GM23338 (cell line): ENCODE data around the gene HERPUD1. TPM values are rescaled to one million over a fixed set of nuclear protein-coding genes. Genes with fewer than 3 reads are reported as not detected.

Source experiments
- ATAC-seq: fragments of 200-7000 bp; cut with Tn5 transposase; 3 replicates; pipeline ENCODE4 v1.9.1; 2020
- DNase-seq: peaks from one replicate; pipeline ENCODE4 v3.0.0-alpha.2; 2015; ENCODE audit warnings: low spot score
- H2AFZ ChIP-seq: fragments of 200-600 bp; sonication (generic); 2 replicates; pipeline ENCODE4 v1.8.0; 2016; ENCODE audit warnings: antibody characterized with exemption, mild to moderate bottlenecking, moderate library complexity
- H3F3A ChIP-seq: fragments of 200-600 bp; sonication (generic); replicated peaks from 2 replicates; pipeline ENCODE4 v1.8.0; 2017; ENCODE audit warnings: antibody characterized with exemption, mixed run types, low read depth
- H3K27ac ChIP-seq: fragments of 200-600 bp; sonication (generic); 2 replicates; pipeline ENCODE4 v1.6.1; 2016; ENCODE audit warnings: low read depth
- H3K27me3 ChIP-seq: fragments of 200-600 bp; sonication (generic); 2 replicates; pipeline ENCODE4 v1.8.0; 2016; ENCODE audit warnings: mild to moderate bottlenecking, mixed run types, moderate library complexity; ENCODE audit not compliant: insufficient read depth
- H3K36me3 ChIP-seq: fragments of 200-600 bp; sonication (generic); 2 replicates; pipeline ENCODE4 v1.8.0; 2016; ENCODE audit warnings: mild to moderate bottlenecking; ENCODE audit not compliant: insufficient read depth
- H3K4me1 ChIP-seq: fragments of 200-600 bp; sonication (generic); 2 replicates; pipeline ENCODE4 v1.8.0; 2016; ENCODE audit warnings: mild to moderate bottlenecking, moderate library complexity; ENCODE audit not compliant: insufficient read depth
- H3K4me2 ChIP-seq: fragments of 200-600 bp; sonication (generic); 2 replicates; pipeline ENCODE4 v1.7.1; 2017; ENCODE audit warnings: mixed run types
- H3K4me3 ChIP-seq: fragments of 200-600 bp; sonication (generic); 2 replicates; pipeline ENCODE4 v1.6.1; 2016; ENCODE audit warnings: mixed run types
- H3K79me2 ChIP-seq: fragments of 200-600 bp; sonication (generic); replicated peaks from 2 replicates; pipeline ENCODE4 v1.8.0; 2017; ENCODE audit warnings: mild to moderate bottlenecking; ENCODE audit not compliant: insufficient read depth
- H3K9me2 ChIP-seq: fragments of 200-600 bp; sonication (generic); 2 replicates; pipeline ENCODE4 v1.8.0; 2017; ENCODE audit not compliant: insufficient read depth
- H4K20me1 ChIP-seq: fragments of 200-600 bp; sonication (generic); replicated peaks from 2 replicates; pipeline ENCODE4 v1.8.0; 2017; ENCODE audit warnings: mild to moderate bottlenecking; ENCODE audit not compliant: insufficient read depth
- H3K27ac Mint-ChIP-seq: 2 replicates; pipeline ENCODE4 v1.8.0; 2020; ENCODE audit warnings: inconsistent platforms, mild to moderate bottlenecking, moderate library complexity, mixed read lengths
- H3K27me3 Mint-ChIP-seq: 3 replicates; pipeline ENCODE4 v1.8.0; 2022; ENCODE audit warnings: low read depth, mild to moderate bottlenecking, moderate library complexity, mixed read lengths, inconsistent platforms; ENCODE audit not compliant: insufficient read depth, poor library complexity
- H3K36me3 Mint-ChIP-seq: 3 replicates; pipeline ENCODE4 v1.8.0; 2021; ENCODE audit warnings: low read depth, mild to moderate bottlenecking, inconsistent platforms, moderate library complexity, mixed read lengths
- H3K4me1 Mint-ChIP-seq: 3 replicates; pipeline ENCODE4 v1.8.0; 2020; ENCODE audit warnings: mild to moderate bottlenecking, inconsistent platforms, mixed read lengths
- H3K4me3 Mint-ChIP-seq: 3 replicates; pipeline ENCODE4 v1.8.0; 2021; ENCODE audit warnings: moderate library complexity, mild to moderate bottlenecking, inconsistent platforms, mixed read lengths
- H3K9me3 Mint-ChIP-seq: 3 replicates; pipeline ENCODE4 v1.8.0; 2020; ENCODE audit warnings: moderate library complexity, mild to moderate bottlenecking, inconsistent platforms, mixed read lengths
- CREB1 ChIP-seq: fragments of 250-450 bp; sonication (Bioruptor Pico); IDR thresholded peaks from 2 replicates; pipeline ENCODE4 v1.5.0; 2020; ENCODE audit warnings: low read depth, mild to moderate bottlenecking, moderate library complexity
- EZH2phosphoT487 ChIP-seq: fragments of 200-600 bp; sonication (generic); IDR thresholded peaks from one replicate; pipeline ENCODE4 v1.8.1; 2018; ENCODE audit warnings: antibody characterized with exemption; ENCODE audit not compliant: unreplicated experiment
- JUNB ChIP-seq: IDR thresholded peaks from one replicate; pipeline ENCODE4 v1.6.1; 2016; ENCODE audit warnings: antibody characterized with exemption; ENCODE audit not compliant: unreplicated experiment
- NANOG ChIP-seq: IDR thresholded peaks from 2 replicates; pipeline ENCODE4 v1.6.1; 2016; ENCODE audit warnings: antibody characterized with exemption, borderline replicate concordance
- POLR2AphosphoS5 ChIP-seq: IDR thresholded peaks from 2 replicates; pipeline ENCODE4 v1.6.1; 2016; ENCODE audit warnings: antibody characterized with exemption, low read depth
- polyA plus RNA-seq: library from polyadenylated mRNA; unstranded; fragments of >200 nt; fragmentation: Nextera tagmentation; extraction: Ambion mirVana; gene quantifications from 2 replicates; pipeline ENCODE4 v1.2.1, GENCODE V29; 2016
- total RNA-seq: library from RNA; depleted of rRNA; stranded (reverse); fragments of >200 nt; shearing (Covaris generic); gene quantifications from 2 replicates; pipeline ENCODE4 v1.2.3, GENCODE V29; 2014
- TF ChIP-seq, protein P1 (sequence below), 2 experiments: fragments of 200-600 bp in 1 of 2; sonication (generic) in 1 of 2; conservative IDR thresholded peaks; 2 replicates each; pipeline versions ENCODE4 v1.5.1 to v1.6.1; 2016 to 2017; ENCODE audit warnings: antibody characterized with exemption in 2 of 2, low read depth in 2 of 2, mild to moderate bottlenecking in 2 of 2, moderate library complexity in 1 of 2
- TF ChIP-seq, protein P2 (sequence below): IDR thresholded peaks from one replicate; pipeline ENCODE4 v1.6.1; 2018; ENCODE audit warnings: antibody characterized with exemption; ENCODE audit not compliant: unreplicated experiment
- TF ChIP-seq, protein P3 (sequence below): fragments of 250-450 bp; sonication (Bioruptor Pico); IDR thresholded peaks from 2 replicates; pipeline ENCODE4 v1.5.0; 2020; ENCODE audit warnings: mild to moderate bottlenecking, moderate library complexity

The HERPUD1 gene
- total and polyA plus RNA-seq, 2 experiments from 2014 or later = 41.1 to 44.1 TPM

DNA sequence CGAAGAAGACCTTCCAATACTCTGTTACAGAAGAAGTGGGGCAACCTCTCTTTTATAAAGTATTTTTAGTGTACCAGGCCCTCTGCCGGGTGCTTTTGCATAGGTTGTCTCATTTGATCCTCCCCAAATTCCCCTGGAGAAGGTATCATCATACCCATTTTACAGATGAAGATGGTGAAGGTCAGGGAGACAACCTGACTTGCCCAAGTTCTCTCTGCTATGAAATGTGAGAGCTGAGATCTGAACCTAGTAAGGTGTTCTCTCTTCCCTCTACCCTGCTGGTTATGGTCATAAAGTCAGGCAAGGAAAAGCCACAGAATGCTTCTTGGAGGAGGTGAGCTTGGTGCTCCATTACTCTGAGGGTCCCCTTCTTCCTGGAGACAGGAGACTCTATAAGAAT lies 28.1 kb upstream of the HERPUD1 start:
- H3K27ac ChIP-seq = no peak overlapping the region
- H2AFZ ChIP-seq = no peak overlapping the region
- no peaks in the 10 kb centered on the region for H3K36me3 ChIP-seq
- H3K4me3 Mint-ChIP-seq = no peak overlapping the region
- DNase-seq (no peak), ATAC-seq (no peak)
- H3F3A ChIP-seq = no peaks in the 10 kb centered on the region
- TF ChIP-seq, protein P1, sequence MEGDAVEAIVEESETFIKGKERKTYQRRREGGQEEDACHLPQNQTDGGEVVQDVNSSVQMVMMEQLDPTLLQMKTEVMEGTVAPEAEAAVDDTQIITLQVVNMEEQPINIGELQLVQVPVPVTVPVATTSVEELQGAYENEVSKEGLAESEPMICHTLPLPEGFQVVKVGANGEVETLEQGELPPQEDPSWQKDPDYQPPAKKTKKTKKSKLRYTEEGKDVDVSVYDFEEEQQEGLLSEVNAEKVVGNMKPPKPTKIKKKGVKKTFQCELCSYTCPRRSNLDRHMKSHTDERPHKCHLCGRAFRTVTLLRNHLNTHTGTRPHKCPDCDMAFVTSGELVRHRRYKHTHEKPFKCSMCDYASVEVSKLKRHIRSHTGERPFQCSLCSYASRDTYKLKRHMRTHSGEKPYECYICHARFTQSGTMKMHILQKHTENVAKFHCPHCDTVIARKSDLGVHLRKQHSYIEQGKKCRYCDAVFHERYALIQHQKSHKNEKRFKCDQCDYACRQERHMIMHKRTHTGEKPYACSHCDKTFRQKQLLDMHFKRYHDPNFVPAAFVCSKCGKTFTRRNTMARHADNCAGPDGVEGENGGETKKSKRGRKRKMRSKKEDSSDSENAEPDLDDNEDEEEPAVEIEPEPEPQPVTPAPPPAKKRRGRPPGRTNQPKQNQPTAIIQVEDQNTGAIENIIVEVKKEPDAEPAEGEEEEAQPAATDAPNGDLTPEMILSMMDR (conservative IDR thresholded peaks at IDR 0.05; ENCODE audit: low read depth in 2 of 2) = no peak
- 0 out of 2 replicates have a peak, but pooled peaks cover 6% of the 10 kb centered on the region for H3K9me2 ChIP-seq
- no peak overlapping the region for H3K27ac Mint-ChIP-seq
- no peaks in the 10 kb centered on the region for H4K20me1 ChIP-seq
- H3K4me3 ChIP-seq = no peak overlapping the region
- no peaks in the 10 kb centered on the region for H3K27me3 ChIP-seq
- H3K9me3 Mint-ChIP-seq = peaks cover 7% of the 10 kb centered on the region; the same call in 2 of the 3 replicates
- H3K79me2 ChIP-seq = no peaks in the 10 kb centered on the region
- no peak overlapping the region for H3K4me2 ChIP-seq
- H3K27me3 Mint-ChIP-seq = peaks cover 5% of the 10 kb centered on the region
- peaks cover 4% of the 10 kb centered on the region for H3K4me1 Mint-ChIP-seq
- no peaks in the 10 kb centered on the region for H3K4me1 ChIP-seq
- no peaks in the 10 kb centered on the region for H3K36me3 Mint-ChIP-seq

DNA sequence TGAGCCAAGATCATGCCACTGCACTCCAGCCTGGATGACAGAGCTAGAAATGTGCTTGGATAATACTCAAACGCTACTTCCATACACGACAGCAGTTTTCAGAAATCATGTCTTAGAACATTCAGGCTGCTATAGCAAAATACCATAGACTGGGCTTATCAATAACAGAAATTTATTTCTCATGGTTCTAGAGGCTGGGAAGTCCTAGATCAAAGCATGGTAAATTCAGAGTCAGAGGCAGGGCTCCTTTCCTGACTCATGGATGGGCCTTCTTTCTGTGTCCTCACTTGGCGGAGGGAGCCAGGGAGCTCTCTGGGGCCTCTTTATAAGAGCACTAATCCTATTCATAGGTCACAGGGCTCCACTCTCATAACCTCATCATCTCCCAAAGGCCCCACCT lies 24.5 kb upstream of the HERPUD1 start:
- H3K4me3 Mint-ChIP-seq = no peak overlapping the region
- H3K27ac Mint-ChIP-seq = no peak overlapping the region
- H3K27me3 ChIP-seq = no peaks in the 10 kb centered on the region
- H3K36me3 ChIP-seq = no peaks in the 10 kb centered on the region
- H3F3A ChIP-seq = no peaks in the 10 kb centered on the region
- H3K4me2 ChIP-seq = no peak overlapping the region
- H3K9me2 ChIP-seq = 0 out of 2 replicates have a peak, but pooled peaks cover 6% of the 10 kb centered on the region
- ATAC-seq (no peak), DNase-seq (no peak)
- H3K9me3 Mint-ChIP-seq = peaks cover 7% of the 10 kb centered on the region; the same call in 2 of the 3 replicates
- no peak overlapping the region for H3K27ac ChIP-seq
- no peaks in the 10 kb centered on the region for H3K36me3 Mint-ChIP-seq
- peaks cover 2% of the 10 kb centered on the region for H3K27me3 Mint-ChIP-seq
- H4K20me1 ChIP-seq = no peaks in the 10 kb centered on the region
- no peak overlapping the region for H2AFZ ChIP-seq
- H3K4me1 Mint-ChIP-seq = peaks cover 33% of the 10 kb centered on the region
- H3K4me3 ChIP-seq = no peak overlapping the region
- peaks cover 19% of the 10 kb centered on the region for H3K4me1 ChIP-seq
- no peaks in the 10 kb centered on the region for H3K79me2 ChIP-seq
- TF ChIP-seq CREB1 (no peak), EZH2phosphoT487 (no peak), POLR2AphosphoS5 (no peak), JUNB (no peak), NANOG (no peak)
- TF ChIP-seq, protein P2, sequence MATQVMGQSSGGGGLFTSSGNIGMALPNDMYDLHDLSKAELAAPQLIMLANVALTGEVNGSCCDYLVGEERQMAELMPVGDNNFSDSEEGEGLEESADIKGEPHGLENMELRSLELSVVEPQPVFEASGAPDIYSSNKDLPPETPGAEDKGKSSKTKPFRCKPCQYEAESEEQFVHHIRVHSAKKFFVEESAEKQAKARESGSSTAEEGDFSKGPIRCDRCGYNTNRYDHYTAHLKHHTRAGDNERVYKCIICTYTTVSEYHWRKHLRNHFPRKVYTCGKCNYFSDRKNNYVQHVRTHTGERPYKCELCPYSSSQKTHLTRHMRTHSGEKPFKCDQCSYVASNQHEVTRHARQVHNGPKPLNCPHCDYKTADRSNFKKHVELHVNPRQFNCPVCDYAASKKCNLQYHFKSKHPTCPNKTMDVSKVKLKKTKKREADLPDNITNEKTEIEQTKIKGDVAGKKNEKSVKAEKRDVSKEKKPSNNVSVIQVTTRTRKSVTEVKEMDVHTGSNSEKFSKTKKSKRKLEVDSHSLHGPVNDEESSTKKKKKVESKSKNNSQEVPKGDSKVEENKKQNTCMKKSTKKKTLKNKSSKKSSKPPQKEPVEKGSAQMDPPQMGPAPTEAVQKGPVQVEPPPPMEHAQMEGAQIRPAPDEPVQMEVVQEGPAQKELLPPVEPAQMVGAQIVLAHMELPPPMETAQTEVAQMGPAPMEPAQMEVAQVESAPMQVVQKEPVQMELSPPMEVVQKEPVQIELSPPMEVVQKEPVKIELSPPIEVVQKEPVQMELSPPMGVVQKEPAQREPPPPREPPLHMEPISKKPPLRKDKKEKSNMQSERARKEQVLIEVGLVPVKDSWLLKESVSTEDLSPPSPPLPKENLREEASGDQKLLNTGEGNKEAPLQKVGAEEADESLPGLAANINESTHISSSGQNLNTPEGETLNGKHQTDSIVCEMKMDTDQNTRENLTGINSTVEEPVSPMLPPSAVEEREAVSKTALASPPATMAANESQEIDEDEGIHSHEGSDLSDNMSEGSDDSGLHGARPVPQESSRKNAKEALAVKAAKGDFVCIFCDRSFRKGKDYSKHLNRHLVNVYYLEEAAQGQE = no peak
- TF ChIP-seq, protein P3, sequence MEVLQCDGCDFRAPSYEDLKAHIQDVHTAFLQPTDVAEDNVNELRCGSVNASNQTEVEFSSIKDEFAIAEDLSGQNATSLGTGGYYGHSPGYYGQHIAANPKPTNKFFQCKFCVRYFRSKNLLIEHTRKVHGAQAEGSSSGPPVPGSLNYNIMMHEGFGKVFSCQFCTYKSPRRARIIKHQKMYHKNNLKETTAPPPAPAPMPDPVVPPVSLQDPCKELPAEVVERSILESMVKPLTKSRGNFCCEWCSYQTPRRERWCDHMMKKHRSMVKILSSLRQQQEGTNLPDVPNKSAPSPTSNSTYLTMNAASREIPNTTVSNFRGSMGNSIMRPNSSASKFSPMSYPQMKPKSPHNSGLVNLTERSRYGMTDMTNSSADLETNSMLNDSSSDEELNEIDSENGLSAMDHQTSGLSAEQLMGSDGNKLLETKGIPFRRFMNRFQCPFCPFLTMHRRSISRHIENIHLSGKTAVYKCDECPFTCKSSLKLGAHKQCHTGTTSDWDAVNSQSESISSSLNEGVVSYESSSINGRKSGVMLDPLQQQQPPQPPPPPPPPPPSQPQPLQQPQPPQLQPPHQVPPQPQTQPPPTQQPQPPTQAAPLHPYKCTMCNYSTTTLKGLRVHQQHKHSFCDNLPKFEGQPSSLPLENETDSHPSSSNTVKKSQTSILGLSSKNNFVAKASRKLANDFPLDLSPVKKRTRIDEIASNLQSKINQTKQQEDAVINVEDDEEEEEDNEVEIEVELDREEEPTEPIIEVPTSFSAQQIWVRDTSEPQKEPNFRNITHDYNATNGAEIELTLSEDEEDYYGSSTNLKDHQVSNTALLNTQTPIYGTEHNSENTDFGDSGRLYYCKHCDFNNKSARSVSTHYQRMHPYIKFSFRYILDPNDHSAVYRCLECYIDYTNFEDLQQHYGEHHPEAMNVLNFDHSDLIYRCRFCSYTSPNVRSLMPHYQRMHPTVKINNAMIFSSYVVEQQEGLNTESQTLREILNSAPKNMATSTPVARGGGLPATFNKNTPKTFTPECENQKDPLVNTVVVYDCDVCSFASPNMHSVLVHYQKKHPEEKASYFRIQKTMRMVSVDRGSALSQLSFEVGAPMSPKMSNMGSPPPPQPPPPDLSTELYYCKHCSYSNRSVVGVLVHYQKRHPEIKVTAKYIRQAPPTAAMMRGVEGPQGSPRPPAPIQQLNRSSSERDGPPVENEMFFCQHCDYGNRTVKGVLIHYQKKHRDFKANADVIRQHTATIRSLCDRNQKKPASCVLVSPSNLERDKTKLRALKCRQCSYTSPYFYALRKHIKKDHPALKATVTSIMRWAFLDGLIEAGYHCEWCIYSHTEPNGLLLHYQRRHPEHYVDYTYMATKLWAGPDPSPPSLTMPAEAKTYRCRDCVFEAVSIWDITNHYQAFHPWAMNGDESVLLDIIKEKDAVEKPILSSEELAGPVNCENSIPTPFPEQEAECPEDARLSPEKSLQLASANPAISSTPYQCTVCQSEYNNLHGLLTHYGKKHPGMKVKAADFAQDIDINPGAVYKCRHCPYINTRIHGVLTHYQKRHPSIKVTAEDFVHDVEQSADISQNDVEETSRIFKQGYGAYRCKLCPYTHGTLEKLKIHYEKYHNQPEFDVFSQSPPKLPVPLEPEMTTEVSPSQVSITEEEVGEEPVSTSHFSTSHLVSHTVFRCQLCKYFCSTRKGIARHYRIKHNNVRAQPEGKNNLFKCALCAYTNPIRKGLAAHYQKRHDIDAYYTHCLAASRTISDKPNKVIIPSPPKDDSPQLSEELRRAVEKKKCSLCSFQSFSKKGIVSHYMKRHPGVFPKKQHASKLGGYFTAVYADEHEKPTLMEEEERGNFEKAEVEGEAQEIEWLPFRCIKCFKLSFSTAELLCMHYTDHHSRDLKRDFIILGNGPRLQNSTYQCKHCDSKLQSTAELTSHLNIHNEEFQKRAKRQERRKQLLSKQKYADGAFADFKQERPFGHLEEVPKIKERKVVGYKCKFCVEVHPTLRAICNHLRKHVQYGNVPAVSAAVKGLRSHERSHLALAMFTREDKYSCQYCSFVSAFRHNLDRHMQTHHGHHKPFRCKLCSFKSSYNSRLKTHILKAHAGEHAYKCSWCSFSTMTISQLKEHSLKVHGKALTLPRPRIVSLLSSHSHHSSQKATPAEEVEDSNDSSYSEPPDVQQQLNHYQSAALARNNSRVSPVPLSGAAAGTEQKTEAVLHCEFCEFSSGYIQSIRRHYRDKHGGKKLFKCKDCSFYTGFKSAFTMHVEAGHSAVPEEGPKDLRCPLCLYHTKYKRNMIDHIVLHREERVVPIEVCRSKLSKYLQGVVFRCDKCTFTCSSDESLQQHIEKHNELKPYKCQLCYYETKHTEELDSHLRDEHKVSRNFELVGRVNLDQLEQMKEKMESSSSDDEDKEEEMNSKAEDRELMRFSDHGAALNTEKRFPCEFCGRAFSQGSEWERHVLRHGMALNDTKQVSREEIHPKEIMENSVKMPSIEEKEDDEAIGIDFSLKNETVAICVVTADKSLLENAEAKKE = no peak
- TF ChIP-seq, protein P1 (conservative IDR thresholded peaks at IDR 0.05; ENCODE audit: low read depth in 2 of 2) = no peak
